Subcutaneous abdominal adipose tissue (tissue), 5 donors: ENCODE data around the gene UBE2D2.

Experiments used
- H3K27ac ChIP-seq: one replicate; pipeline ENCODE4 v1.7.0; 2013; ENCODE audit warnings: low read depth, mild to moderate bottlenecking, inconsistent platforms, low read length, moderate library complexity
- H3K27me3 ChIP-seq, 5 donors: one replicate each; pipeline ENCODE4 v1.7.0; 2013; ENCODE audit warnings: low read length in 5 of 5, inconsistent platforms in 1 of 5; ENCODE audit not compliant: control insufficient read depth in 5 of 5, insufficient read depth in 4 of 5
- H3K36me3 ChIP-seq, 5 donors: one replicate each; pipeline ENCODE4 v1.7.0; 2013; ENCODE audit warnings: low read length in 5 of 5; ENCODE audit not compliant: control insufficient read depth in 5 of 5, insufficient read depth in 5 of 5
- H3K4me1 ChIP-seq, 5 donors: one replicate each; pipeline ENCODE4 v1.7.0; 2013; ENCODE audit warnings: low read length in 5 of 5, mild to moderate bottlenecking in 3 of 5, moderate library complexity in 1 of 5; ENCODE audit not compliant: control insufficient read depth in 5 of 5, insufficient read depth in 5 of 5
- H3K4me3 ChIP-seq, 5 donors: one replicate each; pipeline ENCODE4 v1.7.0; 2013; ENCODE audit warnings: low read length in 5 of 5, low read depth in 1 of 5
- H3K9ac ChIP-seq, 5 donors: one replicate each; pipeline ENCODE4 v1.7.0; 2013; ENCODE audit warnings: low read length in 5 of 5, mild to moderate bottlenecking in 4 of 5, moderate library complexity in 3 of 5
- H3K9me3 ChIP-seq, 5 donors: one replicate each; pipeline ENCODE4 v1.7.0; 2013; ENCODE audit warnings: low read length in 5 of 5; ENCODE audit not compliant: control insufficient read depth in 5 of 5
- donor health status: healthy.
- donor health status: healthy.
- donor health status: healthy.
- donor health status: healthy.
- donor health status: healthy.

Gene UBE2D2

DNA sequence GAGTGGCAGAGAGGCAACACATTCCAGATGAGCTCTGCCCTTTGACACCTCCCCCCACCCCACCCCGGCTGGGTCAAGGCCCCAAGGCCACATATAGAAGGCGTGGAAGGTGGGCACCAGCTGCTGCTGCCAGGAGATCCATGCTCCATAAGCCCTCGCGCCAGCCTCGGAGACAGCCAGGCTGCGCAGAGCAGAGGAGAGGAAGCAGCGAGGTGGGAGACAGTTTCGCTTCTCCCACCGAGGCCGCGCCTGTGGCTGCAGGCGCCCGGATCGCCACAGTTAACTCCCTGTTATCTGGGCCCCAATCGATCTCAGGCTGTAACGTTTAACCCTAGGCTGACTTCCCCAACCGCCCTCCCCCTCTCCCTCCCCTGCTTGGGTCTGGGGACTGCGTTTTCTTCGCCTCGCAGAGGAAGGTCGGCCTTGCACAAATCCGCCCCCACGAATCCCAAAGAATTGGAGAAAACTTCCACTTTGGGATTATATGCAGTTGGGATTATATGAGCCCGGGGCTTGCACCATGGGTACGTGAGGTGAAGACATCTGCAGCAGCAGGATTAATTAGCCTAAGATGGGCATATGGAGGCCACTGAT, 85.9 kb downstream of the UBE2D2 start:
- H3K4me1 ChIP-seq, result peaks cover 4 to 71% (median 63%) of the 10 kb centered on the region in 5 donors
- H3K27ac ChIP-seq, result no peak overlapping the region
- H3K4me3 ChIP-seq, result peak overlapping the region; percentile 39 to 78 (median 48)

DNA sequence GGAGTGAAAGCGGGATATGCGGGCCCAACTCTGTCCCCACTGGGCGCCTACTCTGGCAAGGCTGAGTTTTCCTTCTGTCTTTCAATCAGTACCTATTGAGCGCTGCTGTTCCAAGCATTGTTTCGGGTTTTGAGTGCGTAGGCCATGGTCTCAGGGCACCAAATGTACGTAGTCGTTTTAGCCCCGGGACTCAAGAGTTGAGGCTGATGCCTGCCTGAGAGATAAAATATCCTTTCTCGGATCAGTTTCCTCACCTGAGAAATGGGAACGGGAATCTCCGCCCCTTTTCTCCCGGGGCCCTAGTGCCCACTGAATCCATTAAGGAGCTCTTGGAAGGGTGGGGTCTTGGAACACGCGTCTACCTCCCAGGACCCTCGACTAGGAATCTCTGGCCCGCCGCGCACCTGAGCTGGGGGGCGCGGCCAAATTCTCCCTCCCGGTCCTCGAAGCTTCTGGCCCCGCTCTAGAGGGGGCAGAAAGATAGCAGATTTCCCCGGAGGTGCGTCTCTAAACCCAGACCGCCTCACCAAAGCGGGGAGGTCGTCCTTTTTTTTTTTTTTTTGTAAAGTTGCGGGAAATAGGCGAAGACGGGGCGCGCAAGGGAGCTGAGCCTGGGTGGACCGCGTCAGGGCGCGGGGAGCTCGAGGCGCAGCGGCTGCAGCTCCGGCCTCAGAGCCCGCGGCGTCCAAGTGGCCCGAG, 86.5 kb downstream of the UBE2D2 start:
- Histone ChIP-seq H3K9me3 (no peaks in the 10 kb centered on the region), H3K4me1 (peaks cover 8 to 71% (median 63%) of the 10 kb centered on the region in 5 donors), H3K9ac (peak overlapping the region in 3 of 5 donors; percentile 21 to 48 (median 35)), H3K4me3 (peak overlapping the region; percentile 47 to 86 (median 57)), H3K27me3 (no peaks in the 10 kb centered on the region), H3K36me3 (no peaks in the 10 kb centered on the region), H3K27ac (no peak overlapping the region)

More for the DNA sequence above, 85.9 kb downstream of the UBE2D2 start:
- Histone ChIP-seq H3K36me3 (no peaks in the 10 kb centered on the region), H3K9ac (peak overlapping the region in 3 of 5 donors; percentile 21 to 48 (median 35)), H3K9me3 (no peaks in the 10 kb centered on the region), H3K27me3 (no peaks in the 10 kb centered on the region)

DNA sequence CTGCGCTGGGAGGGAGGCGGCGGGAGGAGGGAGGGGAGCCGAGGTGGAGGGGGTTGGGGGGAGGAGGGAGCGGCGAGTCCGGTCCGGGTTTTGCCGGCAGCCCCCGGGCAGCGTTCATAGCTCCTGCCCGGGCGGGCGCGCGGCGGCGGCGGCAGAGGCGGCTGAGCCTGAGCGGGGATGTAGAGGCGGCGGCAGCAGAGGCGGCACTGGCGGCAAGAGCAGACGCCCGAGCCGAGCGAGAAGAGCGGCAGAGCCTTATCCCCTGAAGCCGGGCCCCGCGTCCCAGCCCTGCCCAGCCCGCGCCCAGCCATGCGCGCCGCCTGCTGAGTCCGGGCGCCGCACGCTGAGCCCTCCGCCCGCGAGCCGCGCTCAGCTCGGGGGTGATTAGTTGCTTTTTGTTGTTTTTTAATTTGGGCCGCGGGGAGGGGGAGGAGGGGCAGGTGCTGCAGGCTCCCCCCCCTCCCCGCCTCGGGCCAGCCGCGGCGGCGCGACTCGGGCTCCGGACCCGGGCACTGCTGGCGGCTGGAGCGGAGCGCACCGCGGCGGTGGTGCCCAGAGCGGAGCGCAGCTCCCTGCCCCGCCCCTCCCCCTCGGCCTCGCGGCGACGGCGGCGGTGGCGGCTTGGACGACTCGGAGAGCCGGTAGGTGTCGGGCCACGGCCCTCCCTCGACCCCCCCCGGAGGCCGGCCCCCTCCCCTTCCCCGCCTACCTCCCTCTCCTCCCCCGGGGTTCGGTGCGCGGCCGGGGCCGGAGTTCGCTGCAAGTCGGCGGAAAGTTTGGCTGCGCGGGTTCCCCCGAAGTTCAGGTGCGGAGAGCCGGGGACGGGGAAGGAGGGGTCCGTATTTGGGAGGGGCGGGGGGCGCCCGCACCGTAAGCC, 87.3 kb downstream of the UBE2D2 start, which contains the start of gene CXXC5:
CXXC5 (plus strand) TSS at position 145 of the 877 bp plus-strand sequence. CDS start 32,175 bp downstream, outside the sequence.
- no peaks in the 10 kb centered on the region for H3K27me3 ChIP-seq
- peaks cover 13 to 71% (median 63%) of the 10 kb centered on the region in 5 donors for H3K4me1 ChIP-seq
- H3K9me3 ChIP-seq, result no peaks in the 10 kb centered on the region
- H3K27ac ChIP-seq, result peak within 1 kb of the TSS; percentile 95
- H3K4me3 ChIP-seq, result peak within 1 kb of the TSS; percentile 57 to 88 (median 80)
- no peaks in the 10 kb centered on the region for H3K36me3 ChIP-seq
- H3K9ac ChIP-seq, result peak within 1 kb of the TSS in 4 of 5 donors; percentile 74 to 87 (median 80)

DNA sequence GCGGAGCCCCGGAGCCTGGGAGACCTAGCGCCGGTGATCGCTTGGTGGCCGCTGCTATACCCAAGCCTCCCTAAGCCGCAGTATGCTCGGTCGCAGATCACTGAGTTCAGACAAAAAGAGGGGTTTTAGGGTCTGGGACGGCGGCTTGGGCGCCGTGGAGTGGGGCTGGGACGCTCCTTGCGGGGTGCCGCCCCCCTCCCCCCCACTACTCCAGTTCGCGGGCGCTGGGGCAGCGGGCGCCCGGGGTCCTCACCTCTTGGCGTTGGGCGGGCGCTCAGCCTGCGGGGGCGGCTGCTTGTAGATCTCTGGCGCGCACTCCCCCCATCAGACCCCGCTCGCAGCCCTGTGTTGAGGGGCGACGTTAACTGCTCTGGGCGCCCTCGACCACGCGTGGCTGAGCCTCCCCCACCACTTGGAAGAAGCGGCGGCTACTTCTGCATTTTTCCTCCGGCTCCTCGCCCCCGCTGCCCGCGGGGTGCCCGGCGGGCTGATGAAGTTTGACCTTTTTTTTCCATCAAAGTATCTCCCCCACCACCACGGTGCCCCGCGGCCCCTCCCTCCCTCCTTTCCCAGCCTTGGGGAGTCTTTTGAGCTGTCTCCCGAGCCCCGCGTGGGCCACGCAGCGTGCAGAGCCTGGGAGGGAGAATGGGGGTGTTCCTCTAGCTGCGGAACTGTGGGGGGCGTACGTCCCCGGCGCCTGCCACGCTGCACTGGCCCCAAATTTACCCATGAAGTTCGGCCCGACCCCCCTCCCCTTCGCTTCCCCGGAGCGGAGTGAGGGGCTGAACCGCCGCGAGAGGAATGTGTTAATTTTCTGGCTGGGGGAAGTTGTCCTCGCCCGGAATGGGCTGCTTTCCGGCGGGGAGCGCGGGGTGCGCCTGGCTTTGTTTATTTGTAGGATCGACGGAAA, 88.2 kb downstream of the UBE2D2 start:
- H3K27me3 ChIP-seq, result no peaks in the 10 kb centered on the region
- H3K4me1 ChIP-seq, result peaks cover 14 to 71% (median 63%) of the 10 kb centered on the region in 5 donors
- H3K36me3 ChIP-seq, result no peaks in the 10 kb centered on the region
- H3K9me3 ChIP-seq, result no peaks in the 10 kb centered on the region
- peak overlapping the region; percentile 95 for H3K27ac ChIP-seq
- peak overlapping the region; percentile 77 to 88 (median 80) for H3K4me3 ChIP-seq
- H3K9ac ChIP-seq, result peak overlapping the region in 4 of 5 donors; percentile 74 to 87 (median 80)

DNA sequence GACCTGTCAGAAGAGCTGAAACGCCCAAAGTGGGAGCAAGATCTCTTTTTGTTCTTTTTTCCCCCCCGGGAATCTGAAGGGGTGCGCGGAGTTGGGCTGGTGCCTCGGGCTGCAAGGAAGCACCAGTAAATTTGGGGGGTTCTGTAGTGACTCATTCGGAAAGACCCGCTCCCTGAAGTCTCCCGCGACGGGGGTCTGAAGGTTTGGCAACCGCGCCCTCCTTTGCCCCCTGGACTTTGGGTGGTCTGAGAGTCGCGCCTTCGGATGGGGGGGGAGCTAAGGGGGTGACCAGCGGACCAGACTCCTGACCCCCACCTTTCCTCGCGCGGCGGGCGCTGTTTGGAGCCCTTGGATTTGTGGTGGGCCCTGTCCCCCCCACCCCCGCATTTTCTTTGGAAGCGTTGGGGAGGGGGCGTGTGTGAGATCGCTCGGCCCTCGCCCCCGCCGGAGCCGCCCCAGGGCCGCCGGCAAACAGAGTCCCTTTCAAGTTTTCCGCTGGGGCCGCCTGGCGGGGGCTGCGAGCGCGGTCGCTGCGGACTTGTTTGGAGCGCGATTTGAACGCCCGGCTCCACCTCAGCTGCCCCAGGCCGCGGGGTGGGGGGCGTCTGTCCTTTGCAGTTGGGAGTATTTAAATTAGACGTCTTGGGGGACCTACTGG, 89.0 kb downstream of the UBE2D2 start:
- H3K4me3 ChIP-seq, result peak overlapping the region; percentile 77 to 88 (median 80)
- peak overlapping the region; percentile 56 to 87 (median 78) for H3K9ac ChIP-seq
- no peaks in the 10 kb centered on the region for H3K9me3 ChIP-seq
- H3K27me3 ChIP-seq, result no peaks in the 10 kb centered on the region
- no peaks in the 10 kb centered on the region for H3K36me3 ChIP-seq
- H3K27ac ChIP-seq, result peak overlapping the region; percentile 95
- H3K4me1 ChIP-seq, result peaks cover 16 to 78% (median 70%) of the 10 kb centered on the region in 5 donors

DNA sequence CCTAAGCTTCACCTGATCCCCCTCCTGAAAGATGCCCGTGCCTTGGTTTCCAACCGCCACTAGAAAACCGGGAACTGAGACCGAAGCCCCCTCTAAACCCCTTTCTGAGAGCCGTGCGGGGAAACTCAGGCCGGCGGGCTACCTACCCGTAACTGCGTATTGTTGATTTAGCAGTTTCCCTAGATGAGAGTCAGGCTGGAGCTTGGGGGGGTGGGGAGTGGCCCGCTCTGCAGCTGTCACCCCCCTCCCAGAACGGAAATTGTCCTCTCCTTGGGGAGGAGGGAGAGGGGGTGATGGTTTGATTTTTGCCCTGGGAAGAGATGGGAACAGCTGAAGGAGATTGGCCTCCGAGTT, 89.5 kb downstream of the UBE2D2 start:
- Histone ChIP-seq H3K4me1 (peaks cover 16 to 82% (median 73%) of the 10 kb centered on the region in 5 donors), H3K27me3 (no peaks in the 10 kb centered on the region), H3K4me3 (peak overlapping the region; percentile 59 to 88 (median 80)), H3K36me3 (no peaks in the 10 kb centered on the region), H3K27ac (peak overlapping the region; percentile 95), H3K9me3 (no peaks in the 10 kb centered on the region), H3K9ac (peak overlapping the region; percentile 56 to 87 (median 74))

DNA sequence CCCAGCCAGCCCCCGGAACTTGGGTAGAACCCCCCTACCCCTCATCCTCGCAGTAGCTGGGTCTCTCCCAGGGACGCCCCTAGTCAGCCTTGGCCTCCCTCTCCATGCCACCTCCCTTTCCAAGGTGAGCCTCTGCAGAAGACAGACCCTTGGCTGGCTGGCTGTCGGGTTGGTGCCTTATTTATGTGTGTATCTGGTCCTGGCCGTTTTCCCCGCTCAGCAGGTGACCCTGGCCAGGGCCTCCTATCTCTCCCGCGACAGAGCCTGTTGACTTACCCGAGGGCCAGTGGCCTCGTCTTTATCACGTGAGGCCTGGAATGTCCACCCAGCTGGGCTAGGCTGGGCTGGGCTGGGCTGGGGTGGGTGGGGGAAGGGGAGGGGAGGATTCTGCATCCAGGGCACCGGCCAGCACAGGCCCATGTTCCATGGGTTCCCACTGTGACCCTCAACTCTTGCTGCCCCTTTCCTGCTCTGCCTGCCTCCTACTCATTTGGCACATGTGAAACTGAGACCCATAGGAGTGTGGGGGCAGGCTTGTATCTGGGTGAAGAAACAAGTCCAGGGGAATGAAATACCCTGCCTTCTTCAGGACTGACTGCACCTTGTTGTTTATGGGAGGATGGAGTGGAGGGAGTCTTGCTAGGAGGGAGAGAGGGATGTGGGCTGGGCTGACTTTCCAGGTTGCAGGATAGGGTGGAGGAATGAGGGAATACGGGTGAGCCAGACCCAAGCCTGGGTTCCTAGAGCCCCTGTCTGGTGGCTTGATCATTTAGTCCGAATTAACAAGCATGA, 90.1 kb downstream of the UBE2D2 start:
- Histone ChIP-seq H3K36me3 (no peaks in the 10 kb centered on the region), H3K27me3 (no peaks in the 10 kb centered on the region), H3K4me1 (peaks cover 16 to 88% (median 79%) of the 10 kb centered on the region in 5 donors), H3K27ac (peak overlapping the region; percentile 95), H3K9me3 (no peaks in the 10 kb centered on the region), H3K9ac (peak overlapping the region; percentile 56 to 87 (median 74)), H3K4me3 (peak overlapping the region; percentile 59 to 88 (median 80))

DNA sequence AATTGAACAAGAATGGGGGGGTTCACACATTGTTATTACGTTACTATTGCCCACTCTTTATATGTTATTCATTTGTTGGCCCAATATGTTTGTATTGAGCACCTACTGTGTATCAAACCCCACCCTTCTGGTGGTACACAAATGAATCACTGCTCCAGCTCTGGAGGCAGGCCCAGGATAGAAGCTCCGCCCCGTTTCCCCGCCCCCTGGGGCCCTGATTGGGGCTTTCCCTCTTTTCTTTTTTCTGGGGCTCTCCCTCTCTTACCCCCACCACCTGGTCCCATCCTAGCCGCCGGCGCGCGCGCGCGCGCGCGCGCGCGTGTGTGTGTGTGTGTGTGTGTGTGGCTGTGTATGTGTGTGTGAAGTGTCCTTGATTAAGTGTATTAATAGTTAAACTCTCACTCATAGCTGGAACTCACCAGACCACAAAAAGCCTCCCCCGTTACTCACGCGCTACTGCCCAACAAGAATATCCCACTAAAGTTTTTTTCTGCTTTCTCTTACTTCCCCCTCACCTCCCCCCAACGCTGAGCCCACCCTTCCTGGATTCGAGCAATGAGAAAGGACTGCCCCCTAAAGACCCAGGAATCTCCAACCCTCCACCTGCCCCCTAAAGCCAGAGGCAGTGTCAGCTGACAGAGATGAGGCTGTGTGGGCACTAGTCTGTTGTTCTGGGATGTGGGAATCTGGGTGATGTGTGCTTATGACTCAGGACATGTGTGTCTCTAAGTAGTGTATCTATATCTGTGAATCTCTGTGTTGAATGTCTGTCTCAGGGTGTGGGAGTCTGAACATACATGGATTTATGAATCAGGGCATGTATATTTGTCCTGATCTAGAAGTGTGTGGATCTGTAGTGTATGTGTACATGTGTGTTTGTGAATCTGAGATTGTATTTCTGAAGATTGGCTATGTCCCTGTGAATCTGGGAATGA, 91.0 kb downstream of the UBE2D2 start:
- peak overlapping the region; percentile 21 to 67 (median 49) for H3K9ac ChIP-seq

More for the DNA sequence above, 91.0 kb downstream of the UBE2D2 start:
- Histone ChIP-seq H3K36me3 (no peaks in the 10 kb centered on the region), H3K4me1 (peaks cover 16 to 88% (median 83%) of the 10 kb centered on the region in 5 donors), H3K9me3 (no peaks in the 10 kb centered on the region), H3K27ac (peak overlapping the region; percentile 95), H3K4me3 (peak overlapping the region in 4 of 5 donors; percentile 3 to 80 (median 40)), H3K27me3 (no peaks in the 10 kb centered on the region)
